Natural killer cell (primary cell): ENCODE results near the gene C1orf216. TPM values are rescaled to one million over a fixed set of nuclear protein-coding genes. Genes with fewer than 3 reads are reported as not detected.

Experiments used
- ATAC-seq, 3 donors: fragments of 150-1000 bp in 2 of 3; fragments of 200-7000 bp in 1 of 3; cut with Tn5 transposase; 1 replicate in 1 of 3; 2 replicates in 2 of 3; pipeline ENCODE4 v1.10.0; 2021; ENCODE audit warnings: mild to moderate bottlenecking in 2 of 3, moderate library complexity in 2 of 3
- DNase-seq, 2 donors: peaks; one replicate each; pipeline versions ENCODE4 v3.0.0 to v3.0.0-alpha.2; 2013 to 2021; ENCODE audit warnings: mixed read lengths in 1 of 2
- H3K27ac ChIP-seq: one replicate; pipeline ENCODE4 v1.5.1; 2013; ENCODE audit warnings: mild to moderate bottlenecking, low read length
- H3K27me3 ChIP-seq: one replicate; pipeline ENCODE4 v1.6.1; 2013; ENCODE audit warnings: low read length; ENCODE audit not compliant: control insufficient read depth, insufficient read depth
- H3K36me3 ChIP-seq: one replicate; pipeline ENCODE4 v1.6.1; 2013; ENCODE audit warnings: low read length; ENCODE audit not compliant: control insufficient read depth, insufficient read depth
- H3K4me1 ChIP-seq: one replicate; pipeline ENCODE4 v1.6.1; 2013; ENCODE audit warnings: low read length; ENCODE audit not compliant: control insufficient read depth, insufficient read depth
- H3K4me3 ChIP-seq: one replicate; pipeline ENCODE4 v1.5.1; 2013; ENCODE audit warnings: low read length
- H3K9me3 ChIP-seq: one replicate; pipeline ENCODE4 v1.6.1; 2013; ENCODE audit warnings: low read length; ENCODE audit not compliant: control insufficient read depth, insufficient read depth
- H3K27ac Mint-ChIP-seq, 2 donors: one replicate each; pipeline ENCODE4 v1.8.0; 2022; ENCODE audit warnings: mild to moderate bottlenecking in 2 of 2, mixed read lengths in 2 of 2, moderate library complexity in 1 of 2
- H3K27me3 Mint-ChIP-seq, 2 donors: one replicate each; pipeline ENCODE4 v1.8.0; 2022; ENCODE audit warnings: low read depth in 2 of 2, mixed read lengths in 2 of 2
- H3K36me3 Mint-ChIP-seq: one replicate; pipeline ENCODE4 v1.8.0; 2022; ENCODE audit warnings: mixed read lengths
- H3K4me1 Mint-ChIP-seq, 2 donors: one replicate each; pipeline ENCODE4 v1.8.0; 2022; ENCODE audit warnings: mixed read lengths in 2 of 2
- H3K4me3 Mint-ChIP-seq: one replicate; pipeline ENCODE4 v1.8.0; 2022; ENCODE audit warnings: mild to moderate bottlenecking, moderate library complexity, mixed read lengths
- H3K9me3 Mint-ChIP-seq, 2 donors: one replicate each; pipeline ENCODE4 v1.8.0; 2022; ENCODE audit warnings: mixed read lengths in 2 of 2
- CTCF ChIP-seq: fragments of 200-600 bp; IDR thresholded peaks from one replicate; pipeline ENCODE4 v1.8.0; 2022; ENCODE audit warnings: antibody characterized with exemption
- WGBS: methylation state at CpG from one replicate; pipeline ENCODE4 v1.1.7; 2013; ENCODE audit warnings: missing lambda C conversion rate; ENCODE audit not compliant: insufficient coverage; 5-methylcytosine and 5-hydroxymethylcytosine counted together
- intact Hi-C: fragments of 100-400 bp; cut with micrococcal nuclease; formaldehyde crosslinking; loops from one replicate; pipeline ENCODE4 v1.14.2; 2022
- total RNA-seq, 4 donors: library from RNA; stranded (reverse); fragments of 120-200 nt in 1 of 4; gene quantifications; one replicate each; pipeline versions ENCODE4 v1.2.3 to v1.2.4, GENCODE V29; 2013 to 2022

C1orf216 gene
- total RNA-seq, 3 donors from 2014 or later (not counting 1 experiment from before 2014, with no cell fraction given), result 8.0 to 14.1 (median 13.0) TPM

- H3K4me3 ChIP-seq, result no peak overlapping the region
- intact Hi-C loops, result no loop called here
- Mint-ChIP-seq H3K4me1 (no peaks in the 10 kb centered on the region), H3K27me3 (no peaks in the 10 kb centered on the region), H3K9me3 (no peaks in the 10 kb centered on the region), H3K4me3 (no peak overlapping the region), H3K36me3 (no peaks in the 10 kb centered on the region), H3K27ac (no peak overlapping the region)
- no peaks in the 10 kb centered on the region for H3K9me3 ChIP-seq
- no peak for ATAC-seq
- H3K4me1 ChIP-seq, result no peaks in the 10 kb centered on the region
- TF ChIP-seq CTCF, result no peak
- H3K27me3 ChIP-seq, result no peaks in the 10 kb centered on the region
- 100% methylated on average over 1 of the region's 1 CpG for WGBS
- DNase-seq, result no peak
- no peaks in the 10 kb centered on the region for H3K36me3 ChIP-seq
- H3K27ac ChIP-seq, result no peak overlapping the region
These were observed 26.5 kb upstream of the C1orf216 start for GRCh38 chr1:35745124-35745730.

- Mint-ChIP-seq H3K4me1 (no peaks in the 10 kb centered on the region), H3K4me3 (no peak overlapping the region), H3K36me3 (no peaks in the 10 kb centered on the region), H3K27me3 (no peaks in the 10 kb centered on the region), H3K9me3 (no peaks in the 10 kb centered on the region), H3K27ac (no peak overlapping the region)
- no peaks in the 10 kb centered on the region for H3K27me3 ChIP-seq
- H3K27ac ChIP-seq, result no peak overlapping the region
- DNase-seq, result no peak
- no peaks in the 10 kb centered on the region for H3K4me1 ChIP-seq
- TF ChIP-seq CTCF, result no peak
- no peaks in the 10 kb centered on the region for H3K9me3 ChIP-seq
- H3K36me3 ChIP-seq, result no peaks in the 10 kb centered on the region
- H3K4me3 ChIP-seq, result no peak overlapping the region
- ATAC-seq, result no peak
- WGBS, result 86% methylated on average over 1 of the region's 1 CpG
- intact Hi-C loops, result no loop called here
These were observed 18.4 kb upstream of the C1orf216 start for GRCh38 chr1:35737120-35737519.

- 87% methylated on average over 4 of the region's 4 CpGs for WGBS
- TF ChIP-seq CTCF, result no peak
- H3K4me1 Mint-ChIP-seq, result peaks cover 6 to 7% of the 10 kb centered on the region in 2 donors
- H3K4me1 ChIP-seq, result peaks cover 5% of the 10 kb centered on the region
- no peaks in the 10 kb centered on the region for H3K36me3 Mint-ChIP-seq
- H3K27me3 Mint-ChIP-seq, result no peaks in the 10 kb centered on the region
- H3K36me3 ChIP-seq, result no peaks in the 10 kb centered on the region
- no peaks in the 10 kb centered on the region for H3K27me3 ChIP-seq
- H3K27ac ChIP-seq, result no peak overlapping the region
- no peaks in the 10 kb centered on the region for H3K9me3 Mint-ChIP-seq
- no peak overlapping the region for H3K4me3 Mint-ChIP-seq
- ATAC-seq (no peak), DNase-seq (no peak)
- intact Hi-C loops, result loop anchor here (1.0 to 5.0 kb wide), 3 partner anchors 45 to 276 kb away; no protein-coding TSS in a partner anchor
- H3K27ac Mint-ChIP-seq, result no peak overlapping the region
- H3K4me3 ChIP-seq, result no peak overlapping the region
- H3K9me3 ChIP-seq, result no peaks in the 10 kb centered on the region
These were observed 8.9 kb upstream of the C1orf216 start for GRCh38 chr1:35727434-35728040.
